GM12878 (cell line): ENCODE results near the gene MUC5B.
"Not testable (repeated sequence)": the region's sequence is repeated elsewhere in the genome, so short reads cannot be mapped to it uniquely, and the experiment has no call there.

ENCODE experiments used
- ATF7 ChIP-seq: fragments of 450-650 bp; IDR thresholded peaks from 2 replicates; pipeline ENCODE4 v1.6.1; 2016; ENCODE audit warnings: low read depth, mild to moderate bottlenecking
- RFX5 ChIP-seq: IDR thresholded peaks from 2 replicates; pipeline ENCODE4 v1.6.1; 2011; ENCODE audit warnings: low read depth, low read length, improper control_type of control experiment
- TF ChIP-seq, protein P1 (sequence below), 3 experiments: IDR thresholded peaks in 2 of 3; conservative IDR thresholded peaks in 1 of 3; 2 replicates each; pipeline ENCODE4 v1.5.1; 2011; ENCODE audit warnings: low read depth in 3 of 3, low read length in 3 of 3, mild to moderate bottlenecking in 3 of 3, control low read depth in 2 of 3, moderate library complexity in 2 of 3, inconsistent platforms in 1 of 3, mixed read lengths in 1 of 3; ENCODE audit not compliant: control insufficient read depth in 2 of 3, insufficient read depth in 1 of 3; ENCODE audit errors: extremely low read depth in 1 of 3

DNA sequence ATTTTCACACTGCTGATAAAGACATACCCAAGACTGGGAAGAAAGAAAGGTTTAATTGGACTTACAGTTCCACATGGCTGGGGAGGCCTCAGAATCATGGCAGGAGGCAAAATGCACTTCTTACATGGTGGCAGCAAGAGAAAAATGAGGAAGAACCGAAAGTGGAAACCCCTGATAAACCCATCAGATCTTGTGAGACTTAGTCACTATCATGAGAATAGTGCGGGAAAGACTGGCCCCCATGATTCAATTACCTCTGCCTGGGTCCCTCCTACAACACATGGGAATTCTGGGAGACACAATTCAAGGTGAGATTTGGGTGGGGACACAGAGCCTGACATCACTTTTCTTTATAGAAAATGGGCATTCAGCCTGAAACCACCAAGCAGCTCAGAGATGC is 44.1 kb downstream of the MUC5B start:
- not testable (repeated sequence) for TF ChIP-seq RFX5, ATF7
- TF ChIP-seq, protein P1, sequence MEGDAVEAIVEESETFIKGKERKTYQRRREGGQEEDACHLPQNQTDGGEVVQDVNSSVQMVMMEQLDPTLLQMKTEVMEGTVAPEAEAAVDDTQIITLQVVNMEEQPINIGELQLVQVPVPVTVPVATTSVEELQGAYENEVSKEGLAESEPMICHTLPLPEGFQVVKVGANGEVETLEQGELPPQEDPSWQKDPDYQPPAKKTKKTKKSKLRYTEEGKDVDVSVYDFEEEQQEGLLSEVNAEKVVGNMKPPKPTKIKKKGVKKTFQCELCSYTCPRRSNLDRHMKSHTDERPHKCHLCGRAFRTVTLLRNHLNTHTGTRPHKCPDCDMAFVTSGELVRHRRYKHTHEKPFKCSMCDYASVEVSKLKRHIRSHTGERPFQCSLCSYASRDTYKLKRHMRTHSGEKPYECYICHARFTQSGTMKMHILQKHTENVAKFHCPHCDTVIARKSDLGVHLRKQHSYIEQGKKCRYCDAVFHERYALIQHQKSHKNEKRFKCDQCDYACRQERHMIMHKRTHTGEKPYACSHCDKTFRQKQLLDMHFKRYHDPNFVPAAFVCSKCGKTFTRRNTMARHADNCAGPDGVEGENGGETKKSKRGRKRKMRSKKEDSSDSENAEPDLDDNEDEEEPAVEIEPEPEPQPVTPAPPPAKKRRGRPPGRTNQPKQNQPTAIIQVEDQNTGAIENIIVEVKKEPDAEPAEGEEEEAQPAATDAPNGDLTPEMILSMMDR (IDR thresholded peaks at IDR 0.05 in 2 of 3, conservative IDR thresholded peaks at IDR 0.05 in 1 of 3; ENCODE audit: control insufficient read depth in 2 of 3, extremely low read depth in 1 of 3, insufficient read depth in 1 of 3, low read depth in 3 of 3, low read length in 3 of 3) = not testable (repeated sequence)
